Stimulated activated CD8-positive, alpha-beta memory T cell treated with anti-CD3 and anti-CD28 coated beads, Interleukin-4, amount 100 ng/mL, for 24 hours (primary cell): ENCODE results near the gene XRCC5.

Experiments used
- DNase-seq: peaks from one replicate; pipeline ENCODE4 v3.0.0-alpha.2; 2020; ENCODE audit warnings: low read depth

The XRCC5 gene

GRCh38 chr2:216084547-216084946, 24.6 kb upstream of the XRCC5 start:
- DNase-seq: no peak

GRCh38 chr2:216086207-216086893, 22.8 kb upstream of the XRCC5 start:
- no peak for DNase-seq

GRCh38 chr2:216090369-216090786, 18.8 kb upstream of the XRCC5 start:
- DNase-seq: no peak

GRCh38 chr2:216092646-216093045, 16.5 kb upstream of the XRCC5 start:
- no peak for DNase-seq

- no peak for DNase-seq
Observed at GRCh38 chr2:216094701-216095100, 14.4 kb upstream of the XRCC5 start.

- DNase-seq: no peak
Observed at GRCh38 chr2:216098421-216099334, 10.5 kb upstream of the XRCC5 start.

GRCh38 chr2:216101109-216101508, 8.0 kb upstream of the XRCC5 start:
- no peak for DNase-seq

GRCh38 chr2:216103213-216103612, 5.9 kb upstream of the XRCC5 start:
- no peak for DNase-seq

- no peak for DNase-seq
Observed at GRCh38 chr2:216104691-216105090, 4.5 kb upstream of the XRCC5 start.

- DNase-seq: no peak
Observed at GRCh38 chr2:216107320-216107719, 1.8 kb upstream of the XRCC5 start.

GRCh38 chr2:216107760-216108159, 1.4 kb upstream of the XRCC5 start:
- no peak for DNase-seq

- DNase-seq: no peak
Observed at GRCh38 chr2:216108310-216108966, 710 bp upstream of the XRCC5 start.

GRCh38 chr2:216109962-216110614, 940 bp downstream of the XRCC5 start:
- DNase-seq: no peak

GRCh38 chr2:216110620-216111019, 1.5 kb downstream of the XRCC5 start:
- DNase-seq: no peak

GRCh38 chr2:216111122-216111521, 2.0 kb downstream of the XRCC5 start:
- DNase-seq: no peak

- no peak for DNase-seq
Observed at GRCh38 chr2:216112926-216113325, 3.8 kb downstream of the XRCC5 start.

- DNase-seq: no peak
Observed at GRCh38 chr2:216113572-216113971, 4.4 kb downstream of the XRCC5 start.

GRCh38 chr2:216114382-216114713, 5.2 kb downstream of the XRCC5 start:
- no peak for DNase-seq

- peak; percentile 91 for DNase-seq
Observed at GRCh38 chr2:216114714-216115531, 5.8 kb downstream of the XRCC5 start.

GRCh38 chr2:216116418-216116817, 7.3 kb downstream of the XRCC5 start:
- DNase-seq: no peak

- DNase-seq: no peak
Observed at GRCh38 chr2:216117561-216118340, 8.6 kb downstream of the XRCC5 start.
